ENCODE measurements around the gene RAD17.
"Not testable (repeated sequence)": the region's sequence is repeated elsewhere in the genome, so short reads cannot be mapped to it uniquely, and the experiment has no call there.

Gene RAD17, protein sequence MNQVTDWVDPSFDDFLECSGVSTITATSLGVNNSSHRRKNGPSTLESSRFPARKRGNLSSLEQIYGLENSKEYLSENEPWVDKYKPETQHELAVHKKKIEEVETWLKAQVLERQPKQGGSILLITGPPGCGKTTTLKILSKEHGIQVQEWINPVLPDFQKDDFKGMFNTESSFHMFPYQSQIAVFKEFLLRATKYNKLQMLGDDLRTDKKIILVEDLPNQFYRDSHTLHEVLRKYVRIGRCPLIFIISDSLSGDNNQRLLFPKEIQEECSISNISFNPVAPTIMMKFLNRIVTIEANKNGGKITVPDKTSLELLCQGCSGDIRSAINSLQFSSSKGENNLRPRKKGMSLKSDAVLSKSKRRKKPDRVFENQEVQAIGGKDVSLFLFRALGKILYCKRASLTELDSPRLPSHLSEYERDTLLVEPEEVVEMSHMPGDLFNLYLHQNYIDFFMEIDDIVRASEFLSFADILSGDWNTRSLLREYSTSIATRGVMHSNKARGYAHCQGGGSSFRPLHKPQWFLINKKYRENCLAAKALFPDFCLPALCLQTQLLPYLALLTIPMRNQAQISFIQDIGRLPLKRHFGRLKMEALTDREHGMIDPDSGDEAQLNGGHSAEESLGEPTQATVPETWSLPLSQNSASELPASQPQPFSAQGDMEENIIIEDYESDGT

DNA sequence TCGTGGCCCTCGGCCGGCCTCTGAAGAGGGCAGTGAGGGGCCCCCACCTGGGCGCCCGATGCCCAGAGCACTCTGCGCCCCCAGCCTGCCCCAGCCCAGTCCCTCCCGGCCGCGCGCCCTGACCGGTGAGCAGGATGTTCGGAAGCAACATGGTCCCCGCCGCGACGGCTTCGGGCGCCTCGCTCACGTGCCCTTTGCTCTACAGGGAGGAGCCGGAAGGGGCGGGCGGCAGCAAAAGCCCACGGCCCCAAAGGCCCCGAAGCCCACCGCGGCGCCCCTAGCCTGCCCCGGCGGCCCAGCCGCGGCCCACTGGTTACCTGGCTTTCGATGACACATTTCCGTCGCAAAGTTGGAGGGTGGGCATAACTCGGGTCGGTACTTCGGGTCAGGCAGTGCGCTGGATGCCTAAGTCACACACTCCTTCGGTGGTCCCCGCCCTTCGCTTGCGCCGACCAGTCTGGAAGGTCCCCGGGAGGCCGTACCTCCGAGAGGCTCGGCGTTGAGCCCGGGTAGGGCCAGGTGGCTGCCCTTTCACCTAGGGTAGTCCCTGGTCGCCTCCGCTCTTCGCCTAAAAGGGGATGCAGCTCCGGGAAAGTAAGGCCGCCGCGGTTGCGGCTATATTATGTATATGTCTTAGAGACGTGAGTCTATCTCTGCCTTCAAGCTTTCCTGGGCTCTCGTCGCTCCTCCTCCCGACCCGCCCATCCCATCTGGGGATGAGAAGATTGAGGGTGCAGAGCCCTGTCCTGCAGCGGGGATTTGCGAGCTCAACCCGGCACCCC, at the start of gene RAD17, which contains the start of the genes AK6 and TAF9:
TSS of gene RAD17 (plus strand) at position 479 of the 782 bp plus-strand sequence. CDS start 2,391 bp downstream, outside the sequence.
TSS of gene AK6 (minus strand) at position 181 of the 782 bp plus-strand sequence. CDS start at position 151, 30 bp downstream.
TSS of gene TAF9 (minus strand) at position 181 of the 782 bp plus-strand sequence. CDS start 3,783 bp downstream, outside the sequence.
- DNase-seq: peak; percentile 100

DNA sequence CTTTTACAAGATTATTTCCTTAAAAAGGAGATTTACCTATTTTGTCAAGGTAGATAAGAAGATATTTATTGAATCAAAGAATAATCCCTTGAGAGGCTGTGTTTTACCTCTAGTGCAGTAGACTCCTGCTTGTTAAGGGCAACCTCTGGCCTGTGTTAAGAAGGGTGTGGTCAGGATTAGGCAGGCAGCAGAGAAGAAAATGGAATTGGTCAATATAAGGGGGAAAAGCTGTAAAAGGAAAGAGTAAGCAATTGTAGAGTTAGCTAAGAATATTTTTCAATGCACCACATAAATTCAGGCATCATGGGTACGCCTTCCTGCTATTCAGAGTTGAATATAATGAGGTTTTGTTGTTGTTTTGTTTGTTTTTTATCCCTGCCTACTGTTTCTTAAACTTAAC, 43.3 kb upstream of the RAD17 start:
- DNase-seq: no peak

DNA sequence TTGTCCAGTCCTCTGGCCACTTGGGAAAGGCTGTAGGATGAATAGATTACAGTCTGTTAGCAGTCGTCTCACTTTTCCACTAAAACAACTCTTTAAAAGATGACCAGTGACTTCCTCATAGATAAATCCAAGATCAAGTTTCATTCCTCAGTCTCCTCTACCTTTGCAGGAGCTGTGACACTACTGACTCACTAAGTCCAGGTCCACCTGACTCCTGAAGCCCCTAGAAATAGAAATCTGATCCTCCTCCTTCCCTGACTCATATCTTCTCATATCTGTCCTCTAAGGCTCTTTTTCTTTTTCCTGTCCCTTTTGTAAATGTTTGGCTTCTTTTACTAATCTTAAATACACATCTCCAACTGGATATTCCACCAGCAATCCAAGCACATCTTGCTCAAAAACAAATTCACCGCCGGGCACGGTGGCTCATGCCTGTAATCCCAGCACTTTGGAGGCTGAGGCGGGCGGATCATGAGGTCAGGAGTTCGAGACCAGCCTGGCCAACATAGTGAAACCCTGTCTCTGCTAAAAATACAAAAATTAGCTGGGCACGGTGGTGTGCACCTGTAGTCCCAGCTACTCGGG, 39.6 kb upstream of the RAD17 start:
- DNase-seq: no peak

DNA sequence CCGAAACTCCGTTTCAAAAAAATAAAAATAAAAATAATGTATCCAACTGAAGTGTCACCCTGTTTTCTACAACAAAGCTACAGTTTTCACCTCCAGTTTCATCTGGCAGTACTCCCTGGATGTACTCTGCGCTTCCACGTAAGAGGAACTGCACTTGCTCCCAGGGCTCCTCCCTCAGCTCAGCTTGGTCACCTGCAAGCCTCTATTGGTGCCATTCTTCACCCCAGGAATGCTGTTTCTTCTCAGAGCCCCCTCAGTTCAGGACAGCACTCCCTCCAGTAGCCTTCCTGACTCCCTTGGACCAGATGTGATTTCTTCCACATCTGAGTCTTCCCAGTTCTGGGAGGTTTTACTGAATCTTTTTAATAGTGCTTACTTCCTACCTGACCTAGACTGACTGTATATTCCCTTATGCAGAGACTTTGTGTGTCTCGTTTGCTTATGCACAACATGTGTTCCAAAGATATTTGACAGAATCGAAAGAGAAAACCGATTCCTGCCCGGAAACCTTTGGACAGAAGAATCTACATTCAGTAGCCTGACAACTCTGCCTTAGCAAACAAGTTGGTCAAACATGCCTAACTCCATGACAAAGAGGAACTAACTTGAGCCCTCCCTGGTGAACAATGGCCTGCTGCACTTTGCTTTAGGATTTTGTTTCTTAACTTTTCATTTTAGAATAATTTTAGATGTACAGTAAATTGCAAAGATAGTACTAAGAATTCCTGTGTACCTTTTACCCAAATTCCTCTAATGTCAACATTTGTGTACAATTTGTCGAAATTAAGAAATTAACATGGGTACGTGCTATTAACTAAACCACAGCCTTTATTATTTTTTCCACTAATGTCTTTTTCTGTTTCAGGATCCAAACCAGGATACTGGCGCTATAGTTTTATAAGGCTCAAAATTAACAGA, 37.8 kb upstream of the RAD17 start:
- no peak for DNase-seq

DNA sequence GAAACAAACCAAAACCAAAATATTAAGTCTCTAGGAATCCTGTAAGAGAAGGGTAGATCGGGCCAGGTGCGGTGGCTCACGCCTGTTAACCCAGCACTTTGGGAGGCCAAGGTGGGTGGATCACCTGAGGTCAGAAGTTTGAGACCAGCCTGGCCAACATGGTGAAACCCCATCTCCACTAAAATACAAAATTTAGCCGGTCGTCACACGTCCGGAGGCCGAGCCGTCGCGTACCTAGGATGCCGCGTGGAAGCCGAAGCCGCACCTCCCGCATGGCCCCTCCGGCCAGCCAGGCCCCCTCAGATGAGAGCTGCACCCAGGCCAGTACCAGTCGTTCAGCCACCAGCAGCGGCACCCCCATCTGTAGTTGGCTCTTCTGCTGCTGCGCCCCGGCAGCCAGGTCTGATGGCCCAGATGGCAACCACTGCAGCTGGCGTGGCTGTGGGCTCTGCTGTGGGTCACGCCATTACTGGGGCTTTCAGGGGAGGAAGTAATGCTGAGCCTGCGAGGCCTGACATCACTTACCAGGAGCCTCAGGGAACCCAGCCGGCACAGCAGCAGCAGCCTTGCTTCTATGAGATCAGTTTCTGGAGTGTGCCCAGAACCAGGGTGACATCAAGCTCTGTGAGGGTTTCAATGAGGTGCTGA, 35.8 kb upstream of the RAD17 start:
- DNase-seq: not testable (repeated sequence)

DNA sequence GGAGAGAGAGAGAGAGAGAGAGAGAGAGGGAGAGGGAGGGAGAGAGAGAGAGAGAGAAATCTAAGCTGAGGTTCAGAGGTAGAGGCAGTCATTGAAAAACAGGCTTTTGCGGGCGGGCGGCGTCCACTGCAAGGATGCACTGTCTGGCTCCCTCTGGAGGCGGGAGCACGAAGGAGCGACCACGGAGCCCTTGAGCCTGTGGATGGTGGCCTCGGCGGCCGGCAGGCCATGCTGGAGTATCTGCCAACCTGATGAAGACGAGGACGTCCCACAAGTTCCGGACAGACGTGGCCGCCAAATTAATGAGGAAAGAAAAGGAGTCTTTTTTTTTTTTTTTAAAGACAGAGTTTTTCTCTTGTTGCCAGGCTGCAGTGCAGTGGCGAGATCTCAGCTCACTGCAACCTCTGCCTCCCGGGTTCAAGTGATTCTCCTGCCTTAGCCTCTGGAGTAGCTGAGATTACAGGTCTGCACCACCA, 34.8 kb upstream of the RAD17 start:
- peak; percentile 85 for DNase-seq

DNA sequence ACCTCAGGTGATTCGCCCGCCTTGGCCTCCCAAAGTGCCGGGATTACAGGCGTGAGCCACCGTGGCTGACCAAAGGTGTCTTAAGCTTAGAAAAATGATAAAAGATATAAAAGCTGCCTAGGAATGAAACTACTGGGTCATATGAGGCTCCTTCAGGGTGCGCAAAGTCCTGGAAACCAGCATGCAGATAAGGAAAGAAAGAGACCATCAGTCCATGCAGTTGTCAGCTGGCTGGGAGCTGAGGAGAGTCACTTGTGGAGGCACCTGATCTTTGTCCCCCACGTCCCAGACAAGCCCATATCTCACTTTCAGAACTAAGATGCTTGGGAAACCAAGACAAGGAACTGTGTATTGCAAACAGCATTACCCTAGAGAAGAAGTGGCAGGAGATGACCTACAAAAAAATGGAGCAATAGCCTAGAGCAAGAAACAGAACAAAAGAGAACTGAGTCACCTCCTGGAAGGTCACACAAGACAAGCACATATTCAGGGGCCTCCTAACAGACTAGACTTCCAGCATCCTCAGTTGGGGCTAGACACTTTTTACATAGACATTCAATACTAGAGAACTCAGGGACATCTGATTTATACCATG, 34.2 kb upstream of the RAD17 start:
- DNase-seq: no peak

DNA sequence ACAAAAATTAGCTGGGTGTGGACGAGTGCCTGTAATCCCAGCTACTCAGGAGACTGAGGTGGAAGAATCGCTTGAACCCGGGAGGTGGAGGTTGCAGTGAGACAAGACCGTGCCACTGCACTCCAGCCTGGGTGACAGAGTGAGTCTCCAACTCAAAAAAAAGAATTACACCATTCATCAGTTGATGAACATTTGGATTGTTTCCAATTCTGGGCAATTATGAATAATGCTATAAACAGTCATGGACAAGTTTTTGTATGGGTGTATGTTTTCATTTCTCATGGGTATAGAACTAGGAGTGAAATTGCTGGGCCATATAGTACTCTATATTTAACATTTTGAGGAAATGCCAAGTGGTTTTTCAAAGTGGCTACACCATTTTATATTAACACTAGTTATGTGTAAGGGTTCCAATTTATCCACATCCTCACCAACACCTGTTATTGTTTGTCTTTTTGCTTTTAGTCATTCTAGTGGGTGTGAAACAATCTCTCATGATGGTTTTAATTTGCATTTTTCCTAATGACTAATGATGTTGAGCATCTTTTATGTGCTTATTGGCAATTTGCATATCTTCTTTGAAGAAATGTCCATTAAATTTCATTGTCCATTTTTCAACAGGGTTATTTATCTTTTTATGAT, 28.0 kb upstream of the RAD17 start:
- DNase-seq: no peak

DNA sequence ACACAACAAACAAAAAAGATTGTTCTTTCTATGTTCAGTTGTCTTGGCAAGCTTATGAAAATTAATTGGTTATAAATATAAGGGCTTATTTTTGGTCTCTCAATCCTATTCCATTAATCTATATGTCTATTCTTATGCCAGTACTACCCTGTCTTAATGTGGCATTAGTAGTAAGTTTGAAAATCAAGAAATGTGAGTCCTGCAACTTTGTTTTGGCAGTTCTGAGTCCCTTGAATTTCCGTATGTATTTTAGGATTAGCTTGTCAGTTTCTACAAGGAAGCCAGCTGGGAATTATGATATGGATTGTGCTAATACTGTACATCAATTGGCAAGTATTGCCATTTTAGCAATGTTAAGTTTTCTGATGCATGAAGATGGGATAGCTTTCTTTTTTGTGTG, 26.5 kb upstream of the RAD17 start:
- DNase-seq: no peak

DNA sequence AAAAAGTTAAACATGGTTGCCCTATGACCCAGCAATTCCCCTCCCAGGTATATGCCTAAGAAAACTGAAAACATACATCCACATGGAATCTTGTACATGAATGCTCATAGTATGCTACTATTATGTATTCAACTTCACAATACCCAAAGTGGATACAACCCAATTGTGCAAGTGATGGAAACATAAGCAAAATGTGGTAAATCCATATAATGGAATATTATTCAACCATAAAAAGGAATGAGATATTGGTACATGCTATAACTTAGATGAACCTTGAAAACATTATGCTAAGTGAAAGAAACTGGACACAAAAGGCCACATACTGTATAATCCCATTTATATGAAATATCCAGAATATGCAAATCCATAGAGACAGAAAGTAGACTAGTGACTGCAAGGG, 19.0 kb upstream of the RAD17 start:
- no peak for DNase-seq

DNA sequence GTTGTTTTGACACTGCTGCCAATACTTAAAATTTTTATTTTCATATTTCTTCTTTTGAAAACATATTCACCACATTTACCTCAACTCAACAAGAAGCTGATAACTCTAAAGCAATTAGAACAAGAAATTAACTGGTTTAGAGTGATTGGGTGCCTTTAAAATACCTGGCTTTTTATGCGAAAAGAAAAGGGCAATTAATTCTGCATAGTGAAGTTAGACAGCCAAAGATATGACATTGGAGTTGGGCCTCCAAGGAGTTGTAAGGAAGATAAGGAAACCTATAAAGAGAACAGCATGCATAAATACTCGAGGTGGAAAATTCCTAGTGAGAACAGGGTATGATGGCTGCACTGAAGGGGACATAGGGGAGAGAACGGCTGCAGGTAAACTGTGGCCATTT, 9.9 kb upstream of the RAD17 start:
- DNase-seq: no peak

DNA sequence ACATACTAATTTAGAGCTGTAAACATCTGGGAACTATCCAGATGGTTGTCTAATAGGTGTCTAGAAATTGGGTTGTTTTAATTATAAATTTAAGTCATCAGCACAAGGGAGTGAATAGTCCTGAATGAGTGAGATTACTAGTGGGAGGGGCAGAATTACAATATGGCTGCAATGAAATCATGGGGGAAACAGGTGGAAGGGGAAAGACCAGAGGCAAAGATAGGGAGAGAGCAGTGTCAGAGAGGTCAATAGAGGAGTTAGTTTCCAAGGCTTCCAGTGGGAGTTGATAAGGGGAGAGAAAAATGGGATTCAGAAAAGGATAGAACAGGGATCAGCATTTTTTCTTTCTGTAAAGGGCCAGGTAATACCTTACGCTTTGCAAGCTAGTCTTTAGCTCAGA, 9.2 kb upstream of the RAD17 start:
- no peak for DNase-seq

DNA sequence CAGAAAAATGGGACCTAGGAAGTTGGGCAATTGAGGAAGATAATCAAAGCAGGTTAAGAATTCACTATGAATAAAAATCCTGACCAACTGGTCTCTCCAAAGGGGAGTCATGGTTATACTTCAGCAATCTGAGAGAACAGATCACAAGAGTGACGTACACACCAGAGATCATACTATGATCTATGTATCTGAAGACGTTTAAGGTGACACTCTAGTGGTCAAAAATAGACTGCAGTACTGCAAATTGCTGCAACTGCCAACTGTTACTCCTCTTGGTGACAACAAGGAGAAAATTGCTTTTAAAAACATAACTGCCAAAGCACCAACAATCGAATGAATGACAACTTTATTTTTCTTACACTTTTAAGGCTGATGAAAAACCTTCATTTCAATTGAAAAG, 5.2 kb upstream of the RAD17 start:
- DNase-seq: no peak

DNA sequence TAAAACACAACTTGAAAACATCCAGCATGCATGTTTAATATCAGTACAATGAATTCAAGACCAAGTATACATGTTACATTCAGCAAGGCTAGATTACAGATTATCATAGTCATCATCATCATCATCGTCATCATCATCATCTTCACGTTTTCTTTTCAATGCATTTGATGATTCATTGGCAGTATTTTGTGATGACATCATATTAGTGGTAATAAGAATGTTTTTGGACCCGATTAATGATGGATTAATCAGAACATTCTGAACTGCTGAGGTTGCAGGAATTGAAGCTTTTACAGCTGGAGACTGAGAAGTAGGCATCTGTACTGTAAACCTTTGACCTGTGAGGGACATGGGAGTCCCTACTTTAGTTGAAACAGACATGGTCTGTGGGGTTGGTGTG, 4.8 kb upstream of the RAD17 start:
- no peak for DNase-seq

DNA sequence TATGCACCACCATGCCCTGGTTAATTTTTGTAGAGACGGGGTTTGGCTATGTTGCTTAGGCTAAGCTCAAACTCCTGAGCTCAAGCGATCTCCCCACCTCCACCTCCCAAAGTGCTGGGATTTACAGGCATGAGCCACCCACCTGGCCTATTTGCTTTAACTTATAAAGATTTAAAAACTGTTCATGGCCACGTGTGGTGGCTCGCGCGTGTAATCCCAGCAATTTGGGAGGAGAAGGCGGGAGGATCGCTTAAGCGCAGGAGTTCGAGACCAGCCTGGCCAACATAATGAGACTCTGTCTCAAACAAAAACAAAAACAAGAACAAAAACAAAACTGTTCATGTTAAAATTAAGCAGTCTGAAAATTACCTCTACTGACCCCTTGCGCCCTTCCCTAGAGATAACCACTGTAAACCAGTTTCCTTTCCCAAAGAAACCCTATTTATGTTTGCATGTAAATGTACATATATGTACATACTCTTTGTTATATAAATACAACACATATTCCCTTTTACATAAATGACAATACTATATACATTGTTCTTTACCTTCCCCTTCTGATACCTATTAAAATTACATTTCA, 1.8 kb upstream of the RAD17 start:
- DNase-seq: no peak

DNA sequence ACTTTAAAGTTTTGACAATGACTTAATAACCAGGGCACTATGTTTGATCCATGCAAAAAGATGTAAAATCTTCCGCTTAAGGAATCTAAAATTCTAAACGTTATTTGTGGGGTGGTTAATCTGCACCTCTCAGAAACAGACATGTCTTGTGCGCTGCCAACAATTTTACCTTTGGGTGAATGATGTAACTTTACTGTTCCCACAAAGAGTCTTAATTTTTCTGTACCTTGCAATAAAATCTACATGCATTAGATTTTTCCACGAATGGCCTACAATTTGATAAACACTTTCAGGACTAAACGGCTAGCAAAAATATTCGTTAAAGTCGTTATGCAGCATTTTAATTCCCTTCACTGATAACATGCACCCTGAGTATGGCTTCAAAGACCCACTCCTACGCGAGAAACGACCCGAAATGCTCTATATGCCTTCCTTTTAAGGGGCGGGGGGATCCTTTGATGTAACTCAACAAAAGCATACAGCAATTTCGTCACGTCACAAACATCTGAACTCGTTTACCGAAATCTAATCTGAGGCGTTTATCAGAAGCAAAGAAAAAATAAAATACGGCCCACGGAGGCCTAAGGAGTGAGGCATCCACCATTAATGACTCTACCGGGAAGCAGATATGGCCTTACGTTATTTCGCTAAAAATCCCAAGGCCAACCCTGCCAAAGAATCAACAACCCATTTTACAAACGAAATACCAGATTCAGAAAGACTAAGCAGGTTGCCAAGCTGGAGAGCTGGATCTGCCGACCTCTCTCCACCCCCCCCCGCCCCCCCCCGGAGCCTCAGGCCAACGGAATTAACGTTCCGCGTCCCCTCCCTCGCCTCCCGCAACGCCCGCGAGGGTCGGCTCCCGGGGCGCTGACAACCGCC, 919 bp upstream of the RAD17 start:
- no peak for DNase-seq

DNA sequence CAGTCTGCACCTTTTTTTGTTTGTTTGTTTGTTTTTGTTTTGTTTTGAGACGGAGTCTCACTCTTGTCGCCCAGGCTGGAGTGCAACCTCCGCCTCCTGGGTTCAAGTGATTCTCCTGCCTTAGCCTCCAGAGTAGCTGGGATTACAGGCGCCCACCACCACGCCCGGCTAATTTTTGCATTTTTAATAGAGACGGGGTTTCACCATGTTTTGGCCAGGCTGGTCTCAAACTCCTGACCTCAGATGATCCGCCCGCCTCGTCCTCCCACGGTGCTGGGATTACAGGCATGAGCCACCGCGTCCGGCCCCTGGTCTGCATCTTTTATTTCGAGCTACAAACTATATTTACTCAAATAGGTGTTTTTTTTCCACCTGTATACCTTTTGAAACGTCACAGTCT, 717 bp downstream of the RAD17 start:
- not testable (repeated sequence) for DNase-seq

DNA sequence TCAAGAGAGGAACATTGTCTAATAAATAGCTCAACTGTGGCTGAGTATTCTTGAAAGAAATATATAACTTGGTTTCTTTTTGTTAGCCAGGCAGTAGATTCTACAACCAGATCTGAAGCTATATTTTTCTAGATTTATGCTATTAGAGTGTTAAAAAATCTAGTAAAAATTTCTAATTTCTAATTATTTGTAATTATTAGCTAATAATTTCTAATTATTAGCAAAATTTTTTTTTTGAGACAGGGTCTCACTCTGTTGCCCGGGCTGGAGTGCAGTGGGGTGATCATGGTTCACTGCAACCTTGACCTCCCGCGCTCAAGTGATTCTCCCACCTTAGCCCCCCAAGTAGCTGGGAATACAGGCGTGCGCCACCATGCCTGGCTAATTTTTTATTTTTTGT, 2.8 kb downstream of the RAD17 start:
- no peak for DNase-seq
